Measurements from ENCODE around the gene PIK3R2. TPM values are rescaled to one million over a fixed set of nuclear protein-coding genes. Genes with fewer than 3 reads are reported as not detected.

PIK3R2 gene
- polyA plus RNA-seq, 4 donors = 1.6 to 71.3 (median 8.1) TPM

GRCh38 chr19:18110609-18111232 is 42.2 kb upstream of the PIK3R2 start:
- 17 to 38% (median 24%) methylated on average over 22 of the region's 22 CpGs for WGBS, 3 donors
- DNase-seq = peak in 1 of 2 donors; percentile 88
- no peaks in the 10 kb centered on the region for H3K27me3 ChIP-seq (ENCODE audit: control insufficient read depth in 3 of 3, insufficient read depth in 3 of 3, low read length in 3 of 3)
- peak overlapping the region; percentile 91 to 98 (median 97) for H3K27ac ChIP-seq (ENCODE audit: low read depth in 1 of 3, low read length in 2 of 3)
- peaks cover 0 to 43% (median 0%) of the 10 kb centered on the region in 3 donors for H3K4me1 ChIP-seq (ENCODE audit: control insufficient read depth in 3 of 3, insufficient read depth in 2 of 3, low read depth in 1 of 3, low read length in 2 of 3)
- H3K4me3 ChIP-seq (ENCODE audit: low read depth in 1 of 3, low read length in 3 of 3) = peak overlapping the region; percentile 59 to 85 (median 78)
- no peak for FAIRE-seq
- H3K9me3 ChIP-seq (ENCODE audit: control insufficient read depth in 2 of 2, insufficient read depth in 1 of 2, low read depth in 1 of 2, low read length in 1 of 2) = no peaks in the 10 kb centered on the region
- peaks cover 0 to 52% (median 0%) of the 10 kb centered on the region in 3 donors for H3K36me3 ChIP-seq (ENCODE audit: control insufficient read depth in 3 of 3, insufficient read depth in 2 of 3, low read depth in 1 of 3, low read length in 3 of 3)

- Histone ChIP-seq H3K36me3 (ENCODE audit: control insufficient read depth in 3 of 3, insufficient read depth in 2 of 3, low read depth in 1 of 3, low read length in 3 of 3) (peaks cover 0 to 57% (median 0%) of the 10 kb centered on the region in 3 donors), H3K4me1 (ENCODE audit: control insufficient read depth in 3 of 3, insufficient read depth in 2 of 3, low read depth in 1 of 3, low read length in 2 of 3) (peaks cover 0 to 38% (median 0%) of the 10 kb centered on the region in 3 donors), H3K27me3 (ENCODE audit: control insufficient read depth in 3 of 3, insufficient read depth in 3 of 3, low read length in 3 of 3) (no peaks in the 10 kb centered on the region), H3K4me3 (ENCODE audit: low read depth in 1 of 3, low read length in 3 of 3) (no peak overlapping the region), H3K9me3 (ENCODE audit: control insufficient read depth in 2 of 2, insufficient read depth in 1 of 2, low read depth in 1 of 2, low read length in 1 of 2) (no peaks in the 10 kb centered on the region), H3K27ac (ENCODE audit: low read depth in 1 of 3, low read length in 2 of 3) (peak overlapping the region in 2 of 3 donors; percentile 9 to 24)
- DNase-seq (peak; percentile 87 to 90), FAIRE-seq (no peak)
- WGBS, 3 donors = 33 to 36% (median 34%) methylated on average over 9 of the region's 9 CpGs
These were observed 39.9 kb upstream of the PIK3R2 start for GRCh38 chr19:18112989-18113478.

GRCh38 chr19:18113827-18114226 is 39.1 kb upstream of the PIK3R2 start:
- FAIRE-seq = no peak

DNA sequence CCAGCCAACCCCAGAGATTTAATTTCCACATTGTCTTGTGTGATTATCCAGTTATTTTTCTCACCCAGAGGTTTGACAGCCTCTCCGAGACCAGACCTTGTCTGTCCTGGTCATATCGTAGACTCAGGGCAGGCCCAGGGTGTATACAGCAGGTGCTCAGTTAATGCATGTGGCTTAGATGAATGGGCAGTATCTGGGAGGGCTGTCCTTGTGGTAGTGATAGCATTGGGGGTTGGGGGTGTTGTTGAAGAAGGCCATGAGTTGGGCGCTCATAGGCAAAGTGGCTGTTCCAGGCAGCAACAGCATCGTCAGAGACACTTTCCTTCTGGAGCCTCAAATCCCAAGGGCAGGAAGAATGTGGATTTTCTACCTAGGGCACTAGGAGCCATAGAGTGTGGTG is 38.5 kb upstream of the PIK3R2 start:
- H3K4me1 ChIP-seq (ENCODE audit: control insufficient read depth in 3 of 3, insufficient read depth in 2 of 3, low read depth in 1 of 3, low read length in 2 of 3) = peaks cover 2 to 37% (median 7%) of the 10 kb centered on the region in 3 donors
- WGBS, 3 donors = 95 to 97% (median 96%) methylated on average over 4 of the region's 4 CpGs
- no peak for FAIRE-seq

More at GRCh38 chr19:18113827-18114226, 39.1 kb upstream of the PIK3R2 start:
- Histone ChIP-seq H3K4me3 (ENCODE audit: low read depth in 1 of 3, low read length in 3 of 3) (no peak overlapping the region), H3K4me1 (ENCODE audit: control insufficient read depth in 3 of 3, insufficient read depth in 2 of 3, low read depth in 1 of 3, low read length in 2 of 3) (peaks cover 2 to 38% (median 5%) of the 10 kb centered on the region in 3 donors), H3K27me3 (ENCODE audit: control insufficient read depth in 3 of 3, insufficient read depth in 3 of 3, low read length in 3 of 3) (no peaks in the 10 kb centered on the region), H3K27ac (ENCODE audit: low read depth in 1 of 3, low read length in 2 of 3) (no peak overlapping the region), H3K9me3 (ENCODE audit: control insufficient read depth in 2 of 2, insufficient read depth in 1 of 2, low read depth in 1 of 2, low read length in 1 of 2) (no peaks in the 10 kb centered on the region), H3K36me3 (ENCODE audit: control insufficient read depth in 3 of 3, insufficient read depth in 2 of 3, low read depth in 1 of 3, low read length in 3 of 3) (peaks cover 0 to 60% (median 0%) of the 10 kb centered on the region in 3 donors)
- no peak for DNase-seq
- WGBS, 3 donors = 92 to 95% (median 93%) methylated on average over 5 of the region's 5 CpGs

DNA sequence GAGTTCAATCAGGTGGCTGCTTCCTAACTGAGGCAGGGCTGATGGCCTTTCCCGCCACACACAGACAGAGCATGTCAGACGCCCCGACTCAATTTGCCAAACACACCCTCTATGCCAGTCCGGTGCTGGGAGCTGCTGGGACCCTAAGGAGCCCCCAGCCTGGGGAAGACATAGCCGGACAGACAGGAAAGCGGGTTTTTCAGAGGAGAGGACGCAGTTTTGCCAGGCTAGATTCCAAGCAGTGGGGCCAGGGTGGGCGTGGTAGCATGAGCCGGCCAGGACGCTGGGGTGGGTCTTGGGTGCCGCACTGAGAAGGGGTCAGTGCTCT is 35.6 kb upstream of the PIK3R2 start:
- 28 to 39% (median 36%) methylated on average over 11 of the region's 11 CpGs for WGBS, 3 donors
- Histone ChIP-seq H3K27ac (ENCODE audit: low read depth in 1 of 3, low read length in 2 of 3) (no peak overlapping the region), H3K9me3 (ENCODE audit: control insufficient read depth in 2 of 2, insufficient read depth in 1 of 2, low read depth in 1 of 2, low read length in 1 of 2) (no peaks in the 10 kb centered on the region), H3K27me3 (ENCODE audit: control insufficient read depth in 3 of 3, insufficient read depth in 3 of 3, low read length in 3 of 3) (no peaks in the 10 kb centered on the region), H3K4me3 (ENCODE audit: low read depth in 1 of 3, low read length in 3 of 3) (peak overlapping the region in 2 of 3 donors; percentile 5 to 32), H3K4me1 (ENCODE audit: control insufficient read depth in 3 of 3, insufficient read depth in 2 of 3, low read depth in 1 of 3, low read length in 2 of 3) (peaks cover 2 to 26% (median 7%) of the 10 kb centered on the region in 3 donors), H3K36me3 (ENCODE audit: control insufficient read depth in 3 of 3, insufficient read depth in 2 of 3, low read depth in 1 of 3, low read length in 3 of 3) (peaks cover 0 to 73% (median 7%) of the 10 kb centered on the region in 3 donors)
- DNase-seq (no peak), FAIRE-seq (no peak)

More for the DNA sequence above, 38.5 kb upstream of the PIK3R2 start:
- Histone ChIP-seq H3K27ac (ENCODE audit: low read depth in 1 of 3, low read length in 2 of 3) (no peak overlapping the region), H3K9me3 (ENCODE audit: control insufficient read depth in 2 of 2, insufficient read depth in 1 of 2, low read depth in 1 of 2, low read length in 1 of 2) (no peaks in the 10 kb centered on the region), H3K4me3 (ENCODE audit: low read depth in 1 of 3, low read length in 3 of 3) (no peak overlapping the region), H3K27me3 (ENCODE audit: control insufficient read depth in 3 of 3, insufficient read depth in 3 of 3, low read length in 3 of 3) (no peaks in the 10 kb centered on the region), H3K36me3 (ENCODE audit: control insufficient read depth in 3 of 3, insufficient read depth in 2 of 3, low read depth in 1 of 3, low read length in 3 of 3) (peaks cover 0 to 65% (median 0%) of the 10 kb centered on the region in 3 donors)
- no peak for DNase-seq

- FAIRE-seq (no peak), DNase-seq (peak; percentile 88 to 94)
- WGBS, 3 donors = 0 to 1% (median 0%) methylated on average over 33 to 86 of the region's 86 CpGs
- peaks cover 0 to 73% (median 8%) of the 10 kb centered on the region in 3 donors for H3K36me3 ChIP-seq (ENCODE audit: control insufficient read depth in 3 of 3, insufficient read depth in 2 of 3, low read depth in 1 of 3, low read length in 3 of 3)
- peak overlapping the region; percentile 59 to 84 (median 70) for H3K4me3 ChIP-seq (ENCODE audit: low read depth in 1 of 3, low read length in 3 of 3)
- H3K27me3 ChIP-seq (ENCODE audit: control insufficient read depth in 3 of 3, insufficient read depth in 3 of 3, low read length in 3 of 3) = no peaks in the 10 kb centered on the region
- H3K27ac ChIP-seq (ENCODE audit: low read depth in 1 of 3, low read length in 2 of 3) = peak overlapping the region in 2 of 3 donors; percentile 34 to 77
- H3K4me1 ChIP-seq (ENCODE audit: control insufficient read depth in 3 of 3, insufficient read depth in 2 of 3, low read depth in 1 of 3, low read length in 2 of 3) = peaks cover 2 to 24% (median 7%) of the 10 kb centered on the region in 3 donors
- no peaks in the 10 kb centered on the region for H3K9me3 ChIP-seq (ENCODE audit: control insufficient read depth in 2 of 2, insufficient read depth in 1 of 2, low read depth in 1 of 2, low read length in 1 of 2)
These were observed 35.1 kb upstream of the PIK3R2 start for GRCh38 chr19:18117692-18118378.

GRCh38 chr19:18118420-18119012 is 34.4 kb upstream of the PIK3R2 start:
- H3K9me3 ChIP-seq (ENCODE audit: control insufficient read depth in 2 of 2, insufficient read depth in 1 of 2, low read depth in 1 of 2, low read length in 1 of 2) = no peaks in the 10 kb centered on the region
- peaks cover 0 to 73% (median 13%) of the 10 kb centered on the region in 3 donors for H3K36me3 ChIP-seq (ENCODE audit: control insufficient read depth in 3 of 3, insufficient read depth in 2 of 3, low read depth in 1 of 3, low read length in 3 of 3)
- H3K27ac ChIP-seq (ENCODE audit: low read depth in 1 of 3, low read length in 2 of 3) = peak overlapping the region in 2 of 3 donors; percentile 32 to 77
- peaks cover 2 to 23% (median 7%) of the 10 kb centered on the region in 3 donors for H3K4me1 ChIP-seq (ENCODE audit: control insufficient read depth in 3 of 3, insufficient read depth in 2 of 3, low read depth in 1 of 3, low read length in 2 of 3)
- peak overlapping the region; percentile 59 to 84 (median 70) for H3K4me3 ChIP-seq (ENCODE audit: low read depth in 1 of 3, low read length in 3 of 3)
- no peaks in the 10 kb centered on the region for H3K27me3 ChIP-seq (ENCODE audit: control insufficient read depth in 3 of 3, insufficient read depth in 3 of 3, low read length in 3 of 3)
- DNase-seq = no peak
- no peak for FAIRE-seq
- WGBS, 3 donors = 6 to 25% (median 16%) methylated on average over 14 of the region's 14 CpGs

DNA sequence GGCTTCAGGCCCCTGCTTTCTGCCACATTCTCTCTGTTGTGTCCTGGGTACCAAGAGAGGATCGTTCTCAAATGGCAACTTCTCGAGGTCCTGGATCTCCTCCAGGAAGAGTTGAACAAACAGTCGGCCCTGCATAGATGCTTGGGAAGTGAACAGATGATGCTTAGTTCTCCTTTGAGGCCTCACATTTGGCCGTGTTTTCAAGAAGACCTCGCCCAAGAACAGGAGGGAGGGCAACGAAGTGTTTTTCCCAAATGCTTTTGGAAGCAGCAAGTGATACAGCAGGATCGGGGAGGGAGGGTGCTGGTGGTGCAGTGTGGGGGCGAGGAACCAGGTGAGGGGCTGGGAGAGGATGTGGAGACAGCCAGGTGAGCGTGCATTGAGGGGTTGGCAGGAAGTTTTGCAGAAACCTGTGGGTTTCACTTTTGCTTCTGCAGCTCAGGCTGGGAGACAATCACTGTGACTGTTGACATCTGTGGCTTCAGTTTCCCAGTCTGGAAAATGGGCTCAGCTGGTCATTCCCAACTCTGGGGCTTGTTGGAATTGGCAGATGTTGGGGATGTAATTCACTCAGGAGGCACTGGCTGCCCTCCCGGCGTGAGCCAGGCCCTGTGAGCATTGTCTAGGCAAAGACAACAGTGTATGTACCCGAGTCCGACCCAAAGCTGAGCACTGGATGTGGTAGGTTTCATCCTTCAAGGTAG is 33.8 kb upstream of the PIK3R2 start:
- Histone ChIP-seq H3K4me1 (ENCODE audit: control insufficient read depth in 3 of 3, insufficient read depth in 2 of 3, low read depth in 1 of 3, low read length in 2 of 3) (peaks cover 2 to 23% (median 7%) of the 10 kb centered on the region in 3 donors), H3K36me3 (ENCODE audit: control insufficient read depth in 3 of 3, insufficient read depth in 2 of 3, low read depth in 1 of 3, low read length in 3 of 3) (peaks cover 1 to 73% (median 19%) of the 10 kb centered on the region in 3 donors), H3K27ac (ENCODE audit: low read depth in 1 of 3, low read length in 2 of 3) (peak overlapping the region in 2 of 3 donors; percentile 33 to 68), H3K4me3 (ENCODE audit: low read depth in 1 of 3, low read length in 3 of 3) (peak overlapping the region in 1 of 3 donors; percentile 84), H3K9me3 (ENCODE audit: control insufficient read depth in 2 of 2, insufficient read depth in 1 of 2, low read depth in 1 of 2, low read length in 1 of 2) (no peaks in the 10 kb centered on the region), H3K27me3 (ENCODE audit: control insufficient read depth in 3 of 3, insufficient read depth in 3 of 3, low read length in 3 of 3) (no peaks in the 10 kb centered on the region)
- peak in 1 of 2 donors; percentile 63 for DNase-seq
- FAIRE-seq = no peak
- WGBS, 3 donors = 18 to 30% (median 23%) methylated on average over 11 to 13 of the region's 13 CpGs

All from small intestine (tissue), 7 donors.